ENCODE data around the gene ODC1. TPM values are rescaled to one million over a fixed set of nuclear protein-coding genes. Genes with fewer than 3 reads are reported as not detected.

The ODC1 gene
- total RNA-seq, 1 donor from 2014 or later: 37.2 TPM

DNA sequence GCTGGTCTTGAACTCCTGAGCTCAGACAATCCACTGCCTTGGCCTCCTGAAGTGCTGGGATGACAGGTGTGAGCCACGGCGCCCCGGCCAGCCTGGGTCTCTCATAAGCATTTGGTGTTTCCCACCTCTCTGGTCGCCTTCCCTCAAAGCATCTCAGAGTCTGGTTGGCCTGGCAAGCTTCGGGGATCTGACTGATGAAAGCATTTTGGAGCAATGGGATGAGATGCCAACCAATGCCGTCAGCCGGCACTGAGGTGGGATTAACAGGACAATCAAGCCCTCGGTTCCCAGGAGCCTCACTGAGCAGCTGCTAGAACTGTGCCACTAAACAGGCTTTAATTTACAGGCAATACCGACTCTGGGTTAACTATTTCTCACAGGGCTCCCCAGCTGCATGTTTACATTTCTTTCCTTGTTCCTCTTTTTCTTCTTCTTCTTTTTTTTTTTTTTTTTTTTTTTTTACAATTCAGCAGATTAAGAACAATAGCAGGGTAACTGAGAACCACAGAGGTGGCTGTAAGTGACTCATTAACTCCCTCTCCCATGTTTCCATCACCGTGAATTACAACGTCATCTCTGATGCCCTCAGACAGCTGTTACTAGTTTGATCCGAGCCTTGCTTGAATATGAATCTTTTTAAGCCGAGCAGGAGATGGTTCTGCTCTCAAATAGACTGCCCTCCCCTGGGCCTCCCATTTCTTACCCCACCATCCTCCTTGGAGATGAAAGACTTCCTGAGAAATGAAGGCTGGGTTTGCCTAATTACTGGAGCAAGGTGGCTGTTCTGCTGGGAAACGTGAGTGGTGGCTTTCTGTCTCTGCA lies 37.9 kb downstream of the ODC1 start:
- no peak for ATAC-seq
- intact Hi-C loops (cut with DNase I): no loop called here
- peak; percentile 66 for DNase-seq (ENCODE audit: missing footprints)

DNA sequence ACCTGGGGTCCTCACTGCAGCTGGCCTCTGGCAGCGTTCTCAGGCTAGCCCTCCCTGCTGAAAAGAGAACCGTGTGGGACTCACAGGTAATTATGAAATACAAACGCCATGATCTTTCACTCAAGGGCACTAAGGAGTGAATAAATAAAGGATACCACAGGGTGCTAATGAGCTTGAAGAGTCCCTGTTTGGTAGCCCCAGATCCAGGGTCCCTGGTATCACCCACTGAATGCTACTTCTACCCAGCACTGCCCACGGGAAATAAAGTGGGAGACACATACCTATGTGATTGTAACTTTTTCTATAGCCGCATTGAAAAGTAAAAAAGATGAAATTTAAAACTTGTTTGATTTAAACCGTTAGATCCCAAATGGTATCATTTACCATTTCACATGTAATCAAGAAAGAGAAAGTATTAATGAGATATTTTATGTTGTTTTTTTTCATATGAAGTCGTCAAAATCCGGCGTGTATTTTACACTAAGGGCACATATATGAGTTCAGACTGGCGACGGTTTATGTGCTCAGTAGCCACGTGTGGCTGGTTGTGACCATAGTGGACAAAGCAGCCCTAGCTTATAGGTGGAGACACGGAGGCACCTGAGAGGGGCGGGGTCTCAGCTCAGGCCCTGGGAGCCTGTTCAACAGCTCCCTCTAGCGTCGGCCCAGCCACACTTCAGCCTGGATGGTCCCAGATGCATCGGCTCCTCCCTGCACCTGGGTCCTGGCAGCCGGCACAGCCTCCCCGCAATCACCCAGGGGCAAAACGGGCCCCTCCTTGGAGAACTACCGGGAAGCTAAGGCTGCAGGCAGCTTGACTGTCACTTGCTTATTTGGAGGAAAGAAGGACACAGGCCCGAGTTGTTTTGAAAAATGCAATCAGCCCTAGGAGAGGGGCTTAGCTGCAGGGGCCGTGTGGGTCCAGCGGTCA lies 39.2 kb downstream of the ODC1 start:
- intact Hi-C loops (cut with DNase I): loop anchor here (1.0 to 5.0 kb wide), 5 partner anchors 80 to 285 kb away; no protein-coding TSS in a partner anchor
- DNase-seq (ENCODE audit: missing footprints): peak; percentile 92
- peak; percentile 59 for ATAC-seq

DNA sequence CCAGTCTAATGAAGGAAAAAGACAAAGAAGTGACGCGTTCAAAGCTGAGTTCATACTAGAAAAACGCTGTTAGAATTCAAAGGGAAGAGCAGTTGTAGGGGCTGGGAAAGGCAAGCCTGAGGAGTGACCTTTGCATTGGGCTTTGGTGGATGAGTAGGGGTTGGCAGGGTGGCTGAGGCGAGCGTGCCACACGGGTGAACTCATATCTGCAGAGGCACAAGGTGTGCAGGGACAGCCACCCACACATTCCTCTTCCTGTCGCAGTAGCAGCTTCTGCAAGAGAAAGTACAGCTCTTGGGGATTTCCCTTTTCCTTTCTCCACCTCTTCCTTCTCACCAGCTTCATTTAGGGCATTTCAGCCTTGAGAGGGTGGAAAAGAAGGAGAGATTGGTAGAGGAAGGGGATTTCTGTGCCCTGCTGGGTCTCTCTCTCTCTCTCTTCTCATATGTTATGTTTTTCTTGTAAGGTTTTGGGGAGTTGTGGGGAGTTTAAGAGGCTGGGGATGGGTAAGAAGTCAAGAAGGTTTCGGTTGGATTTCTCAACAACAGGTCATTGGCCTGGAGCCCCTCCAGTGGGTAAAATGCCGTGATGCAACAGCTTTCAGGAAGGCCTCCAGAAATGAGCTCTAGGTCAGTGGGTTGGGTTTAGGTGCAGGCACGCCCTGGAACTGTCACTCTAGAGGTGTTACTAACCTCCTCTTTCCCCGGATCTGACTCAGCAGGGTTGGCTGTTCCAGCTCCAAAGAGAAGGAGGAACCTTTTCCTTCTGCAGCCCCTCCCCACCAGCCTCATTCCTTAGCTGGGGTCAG lies 40.1 kb downstream of the ODC1 start:
- DNase-seq (ENCODE audit: missing footprints) (peak; percentile 73), ATAC-seq (peak; percentile 18)
- intact Hi-C loops (cut with DNase I): loop anchor here (2.0 to 5.0 kb wide), 3 partner anchors 79 to 266 kb away; no protein-coding TSS in a partner anchor

DNA sequence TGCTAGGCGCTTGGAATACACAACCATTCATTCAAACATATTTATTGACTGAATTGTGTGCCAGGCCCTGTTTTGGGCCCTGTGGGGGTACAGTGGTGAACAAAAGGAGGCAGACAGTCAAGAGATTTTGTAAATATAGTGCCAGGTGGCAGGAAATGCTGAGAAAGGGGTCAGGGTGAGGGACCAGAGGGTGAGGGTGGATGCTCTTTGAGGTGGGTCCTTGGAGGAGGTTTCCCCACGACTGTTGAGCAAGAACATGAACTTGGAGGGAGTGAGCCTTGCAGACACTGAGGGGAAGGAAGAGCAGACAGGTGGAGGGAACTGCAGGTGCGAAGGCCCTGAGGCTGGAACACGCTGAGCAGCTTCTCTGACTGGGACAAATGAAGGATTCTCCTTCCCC lies 40.7 kb downstream of the ODC1 start:
- ATAC-seq (no peak), DNase-seq (ENCODE audit: missing footprints) (no peak)
- intact Hi-C loops (cut with DNase I): loop anchor here (5.0 kb wide), 2 partner anchors 170 to 265 kb away; no protein-coding TSS in a partner anchor

DNA sequence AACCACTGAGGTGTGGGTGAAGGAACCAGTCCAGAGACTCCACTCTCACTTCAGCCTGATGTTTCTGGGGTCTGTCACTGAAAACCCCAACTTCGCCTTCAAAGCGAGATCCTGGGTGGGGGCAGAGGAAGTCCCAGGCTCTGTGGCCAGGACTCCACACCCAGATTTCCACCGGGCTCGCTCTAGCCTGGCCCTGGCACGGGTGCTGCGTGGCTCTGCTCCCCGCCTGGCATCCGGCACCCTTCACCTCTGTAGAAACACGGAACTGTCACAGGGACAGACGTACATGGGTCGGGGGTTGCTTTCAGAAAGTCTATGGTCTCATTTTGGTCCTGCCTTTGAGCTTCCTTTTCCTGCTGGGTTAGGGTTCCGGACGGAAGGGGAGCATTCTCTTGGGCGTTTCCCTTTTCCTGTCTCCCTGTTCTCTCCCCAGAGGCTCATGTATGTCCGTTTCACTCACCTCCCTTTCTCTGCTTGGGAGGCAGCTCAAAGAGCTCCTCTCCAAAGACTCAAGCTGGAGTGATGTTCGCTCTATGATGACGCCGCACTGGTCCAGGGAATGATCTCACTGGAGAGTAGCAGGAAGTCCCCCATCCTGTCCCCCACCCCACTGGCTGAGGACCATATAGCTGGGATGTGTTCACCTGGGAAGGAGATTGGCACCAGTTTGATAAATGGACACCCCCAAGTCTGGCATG lies 41.5 kb downstream of the ODC1 start:
- no peak for ATAC-seq
- intact Hi-C loops (cut with DNase I): loop anchor here (5.0 kb wide), 2 partner anchors 169 to 264 kb away; no protein-coding TSS in a partner anchor
- DNase-seq (ENCODE audit: missing footprints): peak; percentile 60

DNA sequence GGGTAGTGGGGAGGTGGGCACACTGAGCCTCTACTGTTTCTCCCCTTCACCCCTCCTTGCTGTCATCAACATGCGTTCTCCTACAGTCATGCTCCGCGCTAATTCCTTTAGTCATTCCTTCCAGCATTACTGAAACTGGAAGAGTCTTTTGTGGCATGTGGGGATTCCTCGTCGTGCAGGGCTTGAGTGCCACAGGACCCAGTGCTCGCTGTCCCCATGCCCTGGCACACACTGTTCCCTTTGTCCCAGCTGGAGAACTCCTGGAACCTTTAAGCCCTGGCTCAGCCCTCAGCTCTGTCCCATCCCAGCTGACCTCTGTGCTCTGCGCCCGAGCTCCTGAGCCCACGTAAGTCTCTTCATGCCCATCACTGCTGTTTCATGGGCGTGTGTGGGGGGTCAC lies 42.1 kb downstream of the ODC1 start:
- intact Hi-C loops (cut with DNase I): loop anchor here (5.0 kb wide), 2 partner anchors 169 to 264 kb away; no protein-coding TSS in a partner anchor
- ATAC-seq (peak; percentile 75), DNase-seq (ENCODE audit: missing footprints) (peak; percentile 55)

DNA sequence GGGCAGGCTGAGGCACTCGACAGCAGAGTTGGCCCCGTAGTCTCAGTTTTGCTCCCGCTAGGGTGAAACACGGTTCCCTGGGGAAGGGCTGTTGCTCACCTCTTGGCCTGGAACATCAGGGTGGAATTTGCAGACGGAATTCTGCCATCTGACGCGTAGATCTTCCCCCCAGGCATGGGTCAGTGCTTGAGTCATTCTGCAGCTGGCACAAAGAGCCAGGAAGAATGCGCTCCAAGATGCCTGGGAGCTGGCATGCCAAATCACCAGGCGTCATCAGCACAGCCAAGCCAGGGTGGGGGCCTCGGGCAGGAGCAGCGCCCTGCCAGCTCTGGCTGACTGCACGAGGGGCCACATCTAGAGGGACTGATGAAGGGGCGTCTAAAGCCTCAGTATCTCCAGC lies 42.7 kb downstream of the ODC1 start:
- ATAC-seq: peak; percentile 53
- intact Hi-C loops (cut with DNase I): loop anchor here (5.0 kb wide), 2 partner anchors 168 to 263 kb away; no protein-coding TSS in a partner anchor
- DNase-seq (ENCODE audit: missing footprints): no peak

DNA sequence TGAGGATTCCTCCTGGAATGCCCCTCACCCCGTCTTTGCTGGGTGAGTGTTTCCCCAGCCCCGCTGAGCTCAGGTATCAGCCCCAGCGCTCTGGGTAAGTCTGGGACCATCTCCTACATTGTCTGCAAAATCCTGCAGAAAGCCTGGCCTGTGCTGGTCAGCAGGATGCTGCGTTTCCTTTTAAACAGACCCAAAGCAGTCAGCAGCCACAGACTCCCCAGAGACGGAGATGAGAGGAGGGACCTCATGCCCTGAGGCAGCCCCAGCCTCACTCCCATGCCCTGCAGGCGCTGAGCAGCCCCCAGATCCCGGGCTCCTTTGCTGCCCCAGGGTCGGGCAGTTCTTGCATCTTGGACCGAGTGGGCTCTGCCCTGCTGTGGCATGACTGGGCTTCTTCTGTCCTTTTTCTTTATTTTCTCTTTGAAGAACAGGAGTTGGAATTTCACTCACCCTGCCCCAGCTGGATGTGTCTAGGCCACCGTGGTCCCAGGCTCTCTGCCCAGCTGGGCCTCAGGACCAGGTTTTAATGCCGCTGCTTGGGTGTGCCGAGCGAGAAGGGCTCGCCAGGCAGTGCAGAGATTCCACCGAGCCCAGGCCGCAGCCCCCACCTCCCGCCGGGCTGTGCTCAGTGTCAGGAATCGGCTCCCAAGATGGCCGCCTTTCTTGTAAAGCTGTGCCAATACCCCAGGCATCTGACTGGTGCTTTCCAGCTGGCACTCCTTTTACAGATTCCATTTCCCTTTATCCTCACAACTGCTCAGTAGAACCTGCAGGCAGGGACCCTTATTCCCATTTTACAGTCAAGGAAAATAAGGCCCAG lies 43.6 kb downstream of the ODC1 start:
- DNase-seq (ENCODE audit: missing footprints): peak; percentile 58
- intact Hi-C loops (cut with DNase I): loop anchor here (5.0 kb wide), 2 partner anchors 167 to 262 kb away; no protein-coding TSS in a partner anchor
- peak; percentile 40 for ATAC-seq

DNA sequence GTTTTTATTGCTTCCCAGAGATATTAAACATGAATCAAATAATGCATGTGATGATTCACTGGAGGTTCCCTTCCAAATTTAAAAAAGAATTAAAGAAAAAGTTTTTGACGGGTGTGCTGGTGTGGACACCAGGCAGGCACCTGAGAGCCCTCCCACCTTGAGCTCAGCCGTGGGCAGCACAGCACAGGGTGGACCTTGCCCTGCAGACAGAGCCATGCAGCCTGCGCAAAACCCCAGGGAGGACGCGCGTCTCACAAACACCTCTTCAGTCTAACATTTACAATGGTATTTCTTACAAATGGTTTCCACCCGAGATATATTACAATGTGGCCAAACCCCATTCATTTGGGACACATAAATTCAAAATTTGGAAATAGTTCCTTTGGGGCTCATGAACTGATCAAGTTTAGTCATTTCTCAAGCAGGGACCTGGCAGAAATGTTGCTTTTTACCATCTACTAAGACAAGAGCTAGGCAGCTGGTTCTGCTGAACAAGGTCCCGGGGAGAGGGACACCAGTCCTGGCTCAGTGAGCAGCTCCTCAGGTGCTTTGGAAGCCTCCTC lies 45.4 kb downstream of the ODC1 start:
- peak; percentile 13 for DNase-seq (ENCODE audit: missing footprints)
- intact Hi-C loops (cut with DNase I): loop anchor here (2.0 kb wide), 1 partner anchor 72 kb away; no protein-coding TSS in a partner anchor
- no peak for ATAC-seq

DNA sequence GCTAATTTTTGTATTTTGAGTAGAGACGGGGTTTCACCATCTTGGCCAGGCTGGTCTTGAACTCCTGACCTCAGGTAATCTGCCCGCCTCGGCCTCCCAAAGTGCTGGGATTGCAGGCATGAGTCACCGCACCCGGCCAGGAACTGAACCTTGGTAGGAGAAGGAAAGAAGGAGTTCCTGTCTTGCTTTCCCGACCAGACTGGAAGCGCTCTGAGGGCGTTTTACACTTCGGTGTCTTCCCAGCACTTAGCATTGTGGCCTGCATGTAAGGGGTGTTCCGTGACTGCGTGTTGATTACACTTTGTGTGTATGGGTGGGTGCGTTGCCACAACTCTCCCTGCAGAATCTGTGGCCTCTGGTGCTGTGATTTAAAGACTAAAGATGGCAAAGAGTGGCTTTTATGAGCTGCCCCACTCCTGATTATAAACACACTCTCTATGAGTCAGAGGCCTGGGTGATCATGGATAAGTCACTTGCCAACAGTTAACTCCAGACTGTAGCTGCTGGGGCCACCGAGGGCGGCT lies 46.0 kb downstream of the ODC1 start:
- ATAC-seq: no peak
- intact Hi-C loops (cut with DNase I): loop anchor here (2.0 kb wide), 1 partner anchor 71 kb away; no protein-coding TSS in a partner anchor
- peak; percentile 11 for DNase-seq (ENCODE audit: missing footprints)

DNA sequence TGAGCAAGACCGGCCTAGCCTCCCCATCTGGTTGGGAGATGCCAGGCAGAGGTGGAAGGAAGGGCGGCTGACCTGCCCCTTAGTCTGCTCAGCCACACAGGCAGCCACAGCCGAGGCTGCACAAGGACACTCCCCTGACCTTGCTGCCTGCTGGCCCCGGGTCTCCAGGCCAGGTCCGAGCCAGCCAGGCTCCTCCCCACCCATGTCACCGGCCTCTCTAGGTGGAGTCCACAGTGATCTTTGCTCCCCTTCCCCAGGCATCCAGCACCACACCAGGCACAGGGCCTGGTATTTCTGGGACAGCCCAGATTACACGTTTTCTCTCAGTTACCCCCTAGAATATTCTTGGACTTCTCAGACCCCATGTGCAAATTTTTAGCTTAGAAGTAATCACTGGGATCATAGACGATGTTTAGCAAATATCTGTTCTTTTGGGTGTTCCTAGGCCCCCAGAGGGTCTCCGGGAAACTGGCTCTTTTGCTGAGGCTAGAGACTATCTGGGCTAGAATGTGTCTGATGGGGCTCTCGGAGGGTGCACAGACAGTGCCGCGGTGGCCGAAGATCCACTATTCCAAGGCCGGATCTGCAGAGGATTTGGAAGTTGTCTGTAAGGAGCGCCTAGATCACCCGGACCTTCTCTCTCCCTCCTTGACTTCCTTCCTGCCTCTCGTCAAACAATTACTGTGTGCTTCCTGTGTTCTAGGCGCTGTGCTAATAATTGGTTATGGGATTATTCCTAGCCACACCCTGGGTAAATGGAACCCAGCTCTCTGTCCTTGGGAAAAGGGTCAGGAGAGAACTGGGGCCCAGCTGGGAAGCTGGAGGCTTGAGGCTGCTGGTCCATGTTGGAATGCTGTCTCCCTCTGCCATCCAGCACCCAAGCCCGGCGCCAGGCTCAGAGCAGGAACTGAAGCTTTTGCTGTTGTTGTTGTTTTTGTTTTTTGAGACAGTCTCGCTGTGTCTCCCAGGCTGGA lies 46.9 kb downstream of the ODC1 start:
- DNase-seq (ENCODE audit: missing footprints) (peak; percentile 58), ATAC-seq (no peak)
- intact Hi-C loops (cut with DNase I): no loop called here

DNA sequence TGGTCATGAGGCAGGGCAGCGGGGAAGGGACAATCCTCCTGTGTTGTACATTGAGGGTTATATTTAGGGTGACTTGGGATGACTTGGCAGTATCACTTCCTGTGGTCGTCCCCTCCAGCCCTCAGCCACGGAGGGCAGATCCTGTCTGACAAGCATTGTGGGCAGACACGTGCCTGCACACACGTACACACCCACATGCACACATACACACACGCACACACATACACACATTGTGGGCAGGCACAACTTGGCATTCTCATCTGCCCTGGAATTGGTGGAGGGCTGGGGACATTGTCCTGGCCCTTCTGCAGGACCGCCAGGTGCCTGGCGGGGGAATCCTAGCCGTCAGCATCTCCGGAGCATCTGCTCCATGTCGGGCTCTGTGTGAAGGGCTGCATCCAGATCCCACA lies 47.6 kb downstream of the ODC1 start:
- intact Hi-C loops (cut with DNase I): no loop called here
- ATAC-seq: peak; percentile 18
- DNase-seq (ENCODE audit: missing footprints): no peak

DNA sequence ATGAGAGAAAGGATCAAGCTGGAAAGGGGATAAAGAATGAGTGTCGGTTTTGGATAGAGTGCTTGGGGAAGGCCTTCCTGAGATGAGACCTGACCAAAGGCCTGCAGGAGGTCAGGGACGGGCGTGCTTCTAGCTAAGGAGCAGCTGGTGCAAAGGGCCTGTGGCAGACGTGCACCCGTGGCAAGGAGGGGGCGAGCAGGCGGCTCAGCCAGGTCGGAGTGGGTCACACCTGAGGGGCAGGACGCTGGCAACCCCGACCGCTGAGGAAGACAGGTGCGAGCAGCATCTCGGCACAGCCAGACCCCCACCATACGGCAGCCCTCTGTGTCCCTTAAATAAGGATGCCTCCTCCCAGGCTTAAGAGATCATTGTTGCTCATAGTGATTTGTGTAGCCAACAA lies 48.1 kb downstream of the ODC1 start:
- ATAC-seq (no peak), DNase-seq (ENCODE audit: missing footprints) (no peak)
- intact Hi-C loops (cut with DNase I): no loop called here

DNA sequence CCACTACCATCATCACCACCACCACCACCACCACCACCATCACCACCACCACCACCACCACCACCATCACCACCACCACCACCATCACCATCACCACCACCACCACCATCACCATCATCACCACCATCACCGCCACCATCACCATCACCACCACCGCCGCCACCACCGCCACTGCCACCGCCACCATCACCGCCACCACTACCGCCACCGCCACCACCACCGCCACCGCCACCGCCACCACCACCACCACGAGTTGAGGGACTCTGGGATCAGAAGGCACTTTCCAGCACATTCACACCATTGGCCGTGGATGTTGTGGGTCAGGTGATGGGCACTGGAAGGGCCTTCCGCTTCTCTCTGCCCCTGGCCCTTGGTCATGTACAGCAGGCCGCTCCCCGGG lies 48.8 kb downstream of the ODC1 start:
- ATAC-seq (no peak), DNase-seq (ENCODE audit: missing footprints) (no peak)
- intact Hi-C loops (cut with DNase I): no loop called here

DNA sequence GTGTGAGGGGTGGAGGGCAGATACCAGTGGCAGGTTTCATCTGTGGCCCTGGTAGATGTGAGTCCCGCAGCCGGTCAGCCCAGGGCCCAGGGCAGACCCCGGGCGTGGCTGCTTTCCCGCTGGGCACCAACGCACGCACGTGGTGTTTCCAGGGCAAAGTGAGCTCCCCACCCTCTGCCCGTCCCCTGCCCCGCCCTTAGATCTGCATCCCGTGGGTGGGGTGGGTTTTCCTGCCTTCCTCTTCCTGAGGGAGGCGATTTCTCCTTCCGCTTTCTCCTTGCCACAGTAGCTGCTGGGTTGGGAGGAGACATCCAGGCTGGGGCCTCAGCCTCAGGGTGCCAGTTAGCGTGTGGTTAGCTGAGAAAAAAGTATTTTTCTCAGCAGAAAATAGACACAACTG lies 49.6 kb downstream of the ODC1 start:
- ATAC-seq (peak; percentile 26), DNase-seq (ENCODE audit: missing footprints) (no peak)
- intact Hi-C loops (cut with DNase I): no loop called here
